GM20431 (cell line): ENCODE data around the gene GSG1L2.

ENCODE experiments used
- in situ Hi-C: fragments of 300-500 bp; cut with MseI, MboI; formaldehyde crosslinking; loops from one replicate; pipeline ENCODE4 v1.15.0; 2020; ENCODE audit warnings: low sequenced_read_pairs; ENCODE audit not compliant: unreplicated experiment

Gene GSG1L2

GRCh38 chr17:9828296-9829295 is 6.7 kb upstream of the GSG1L2 start:
- in situ Hi-C loops, result no loop called here

GRCh38 chr17:9825641-9826150 is 3.8 kb upstream of the GSG1L2 start, which contains the start of gene GLP2R:
TSS of gene GLP2R (plus strand) at chr17:9825924. CDS start at chr17:9826064, 140 bp downstream.
- in situ Hi-C loops, result no loop called here

GRCh38 chr17:9824797-9825338 is 3.0 kb upstream of the GSG1L2 start:
- in situ Hi-C loops, result no loop called here

GRCh38 chr17:9824094-9824493 is 2.2 kb upstream of the GSG1L2 start:
- in situ Hi-C loops, result no loop called here

- in situ Hi-C loops, result no loop called here
Observed at GRCh38 chr17:9820448-9820847, 1.4 kb downstream of the GSG1L2 start.

GRCh38 chr17:9818760-9819159 is 3.1 kb downstream of the GSG1L2 start:
- in situ Hi-C loops, result no loop called here

GRCh38 chr17:9817086-9817485 is 4.8 kb downstream of the GSG1L2 start:
- in situ Hi-C loops, result no loop called here

- in situ Hi-C loops, result no loop called here
Observed at GRCh38 chr17:9816472-9816871, 5.4 kb downstream of the GSG1L2 start.

- in situ Hi-C loops, result no loop called here
Observed at GRCh38 chr17:9814337-9814945, 7.4 kb downstream of the GSG1L2 start.

- in situ Hi-C loops, result no loop called here
Observed at GRCh38 chr17:9813166-9813565, 8.7 kb downstream of the GSG1L2 start.

GRCh38 chr17:9811537-9811936 is 10.3 kb downstream of the GSG1L2 start:
- in situ Hi-C loops, result no loop called here

GRCh38 chr17:9811086-9811485 is 10.8 kb downstream of the GSG1L2 start:
- in situ Hi-C loops, result no loop called here

- in situ Hi-C loops, result no loop called here
Observed at GRCh38 chr17:9810100-9810949, 11.6 kb downstream of the GSG1L2 start.

- in situ Hi-C loops, result no loop called here
Observed at GRCh38 chr17:9809409-9809808, 12.5 kb downstream of the GSG1L2 start.

GRCh38 chr17:9806699-9807098 is 15.2 kb downstream of the GSG1L2 start:
- in situ Hi-C loops, result no loop called here

- in situ Hi-C loops, result no loop called here
Observed at GRCh38 chr17:9805769-9806168, 16.1 kb downstream of the GSG1L2 start.

- in situ Hi-C loops, result no loop called here
Observed at GRCh38 chr17:9802697-9803096, 19.2 kb downstream of the GSG1L2 start.

GRCh38 chr17:9802294-9802693 is 19.6 kb downstream of the GSG1L2 start:
- in situ Hi-C loops, result no loop called here

- in situ Hi-C loops, result no loop called here
Observed at GRCh38 chr17:9801505-9801904, 20.4 kb downstream of the GSG1L2 start.

- in situ Hi-C loops, result no loop called here
Observed at GRCh38 chr17:9798724-9799123, 23.2 kb downstream of the GSG1L2 start.
